GM18526 (cell line): ENCODE results near the gene FBXL19.

Source experiments
- POLR2A ChIP-seq: IDR thresholded peaks from 3 replicates; pipeline ENCODE4 v1.6.1; 2011; ENCODE audit not compliant: insufficient read length; ENCODE audit errors: extremely low read depth

FBXL19 gene

GRCh38 chr16:30980959-30981358 is 57.6 kb downstream of the FBXL19 start:
- TF ChIP-seq POLR2A: no peak

- TF ChIP-seq POLR2A: no peak
Measured at GRCh38 chr16:30982548-30983288, 59.3 kb downstream of the FBXL19 start.

- TF ChIP-seq POLR2A: no peak
Measured at GRCh38 chr16:30983289-30983889, 60.0 kb downstream of the FBXL19 start.

- TF ChIP-seq POLR2A: no peak
Measured at GRCh38 chr16:30983898-30984610, 60.7 kb downstream of the FBXL19 start.

DNA sequence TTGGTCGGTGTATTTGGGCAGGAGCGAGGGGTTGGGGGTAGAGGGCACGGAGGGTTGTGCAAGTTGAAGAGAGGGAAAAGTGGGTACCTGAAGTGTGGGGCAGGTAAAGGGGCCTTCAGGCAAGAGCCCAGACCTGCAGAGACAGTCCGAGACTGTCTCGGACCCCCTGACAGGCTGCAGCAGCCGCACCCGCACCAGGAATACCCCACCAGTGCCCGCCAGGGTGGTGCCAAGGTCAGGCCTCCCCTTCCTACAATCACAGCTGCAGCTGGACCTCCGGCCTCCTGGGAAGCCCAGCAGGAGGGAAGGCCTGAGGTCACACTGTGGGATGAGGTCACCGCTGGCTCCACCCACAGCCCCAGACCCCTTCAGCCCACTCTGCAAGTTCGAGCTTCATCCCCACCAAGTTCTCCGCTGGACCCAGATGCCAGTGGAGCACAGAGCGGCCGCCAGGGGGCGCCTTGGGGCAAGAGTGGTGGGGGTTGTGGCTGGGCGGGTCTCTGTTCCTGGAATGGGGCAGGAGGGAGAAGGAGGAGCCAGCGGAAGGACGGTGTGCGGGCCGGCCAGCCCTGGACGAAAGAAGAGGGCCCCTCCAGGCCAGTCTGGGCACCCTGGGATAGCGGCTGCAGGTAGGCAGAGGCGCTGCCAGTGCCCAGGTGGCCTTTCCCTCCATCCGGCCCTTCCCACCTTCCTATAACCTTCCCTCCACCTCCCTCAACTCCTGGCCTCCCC is 61.5 kb downstream of the FBXL19 start, which contains the start of gene HSD3B7:
HSD3B7 (plus strand) TSS at position 539 of the 732 bp plus-strand sequence. CDS start 452 bp downstream, outside the sequence.
- no peak for TF ChIP-seq POLR2A

GRCh38 chr16:30985401-30986128 is 62.2 kb downstream of the FBXL19 start:
- no peak for TF ChIP-seq POLR2A

- no peak for TF ChIP-seq POLR2A
Measured at GRCh38 chr16:30986129-30986991, 63.0 kb downstream of the FBXL19 start.

DNA sequence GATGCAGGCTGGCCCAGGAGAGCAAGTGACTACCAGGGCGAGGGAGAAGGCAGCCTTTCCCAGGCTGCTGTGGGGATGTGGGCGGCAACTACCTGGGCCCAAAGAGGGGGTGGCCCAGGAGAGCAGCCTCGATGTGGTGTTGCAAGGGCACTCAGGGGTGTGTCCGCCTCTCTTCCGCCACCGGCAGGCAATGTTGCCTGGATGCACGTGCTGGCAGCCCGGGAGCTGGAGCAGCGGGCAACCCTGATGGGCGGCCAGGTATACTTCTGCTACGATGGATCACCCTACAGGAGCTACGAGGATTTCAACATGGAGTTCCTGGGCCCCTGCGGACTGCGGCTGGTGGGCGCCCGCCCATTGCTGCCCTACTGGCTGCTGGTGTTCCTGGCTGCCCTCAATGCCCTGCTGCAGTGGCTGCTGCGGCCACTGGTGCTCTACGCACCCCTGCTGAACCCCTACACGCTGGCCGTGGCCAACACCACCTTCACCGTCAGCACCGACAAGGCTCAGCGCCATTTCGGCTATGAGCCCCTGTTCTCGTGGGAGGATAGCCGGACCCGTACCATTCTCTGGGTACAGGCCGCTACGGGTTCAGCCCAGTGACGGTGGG is 64.3 kb downstream of the FBXL19 start:
- TF ChIP-seq POLR2A: no peak

- no peak for TF ChIP-seq POLR2A
Measured at GRCh38 chr16:30989469-30990047, 66.2 kb downstream of the FBXL19 start.

- TF ChIP-seq POLR2A: no peak
Measured at GRCh38 chr16:30990105-30990504, 66.7 kb downstream of the FBXL19 start.

DNA sequence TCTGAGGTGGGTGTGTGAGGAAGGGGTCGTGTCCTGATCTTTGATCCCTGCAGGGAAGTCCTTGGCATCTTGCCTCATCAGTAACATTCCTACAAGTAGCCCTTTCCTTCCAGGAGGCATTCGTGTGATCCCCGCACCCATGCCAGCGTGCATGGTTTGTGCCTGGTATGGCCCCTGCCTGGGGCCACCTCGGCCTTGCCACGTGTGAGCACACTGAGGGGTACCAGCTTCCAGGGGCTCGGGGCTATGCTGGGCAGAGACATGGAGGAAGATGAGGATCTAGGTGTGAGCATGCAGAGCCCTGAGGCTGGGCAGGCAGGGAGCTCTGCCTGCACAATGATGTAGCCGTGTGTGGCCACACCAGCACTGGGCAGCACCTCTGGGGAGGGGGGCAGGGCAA is 67.7 kb downstream of the FBXL19 start:
- TF ChIP-seq POLR2A: no peak

- no peak for TF ChIP-seq POLR2A
Measured at GRCh38 chr16:30992276-30992780, 69.0 kb downstream of the FBXL19 start.
